WTC11 (cell line): ENCODE data around the gene LRRC57.

Experiments
- FOXP1 ChIP-seq: sonication (generic); formaldehyde crosslinking; IDR thresholded peaks from 2 replicates; pipeline ENCODE4 v1.8.0; 2022; ENCODE audit warnings: missing genetic modification reagents, mild to moderate bottlenecking, moderate library complexity, borderline replicate concordance
- FOXP4 ChIP-seq: sonication (generic); formaldehyde crosslinking; IDR thresholded peaks from 2 replicates; pipeline ENCODE4 v1.8.0; 2022; ENCODE audit warnings: mild to moderate bottlenecking, missing genetic modification reagents

GRCh38 chr15:42549741-42550392 is 1.3 kb upstream of the LRRC57 start:
- TF ChIP-seq FOXP1 (CRISPR knock-in tag) (no peak), FOXP4 (CRISPR knock-in tag) (no peak)
